Suprapubic skin (tissue), 4 donors: ENCODE data around the gene SRRM3. TPM values are rescaled to one million over a fixed set of nuclear protein-coding genes. Genes with fewer than 3 reads are reported as not detected.

Source experiments
- DNase-seq, 2 donors: peaks; one replicate each; pipeline ENCODE4 v3.0.0-alpha.2; 2019; ENCODE audit warnings: low spot score in 2 of 2
- H3K27ac ChIP-seq: fragments of 200-600 bp; sonication (generic); one replicate; pipeline ENCODE4 v1.5.1; 2019
- H3K27me3 ChIP-seq: fragments of 200-600 bp; sonication (generic); one replicate; pipeline ENCODE4 v1.5.1; 2019
- H3K36me3 ChIP-seq: fragments of 200-600 bp; sonication (generic); one replicate; pipeline ENCODE4 v1.5.1; 2019
- H3K4me1 ChIP-seq: fragments of 200-600 bp; sonication (generic); one replicate; pipeline ENCODE4 v1.5.1; 2019
- H3K4me3 ChIP-seq: fragments of 200-600 bp; sonication (generic); one replicate; pipeline ENCODE4 v1.5.1; 2019; ENCODE audit warnings: mild to moderate bottlenecking
- H3K9me3 ChIP-seq: fragments of 200-600 bp; sonication (generic); one replicate; pipeline ENCODE4 v1.5.1; 2019
- EP300 ChIP-seq: sonication (generic); formaldehyde crosslinking; IDR thresholded peaks from one replicate; pipeline ENCODE4 v1.6.1; 2017; ENCODE audit warnings: antibody characterized with exemption
- POLR2A ChIP-seq, 2 donors: fragments of 450-650 bp; IDR thresholded peaks; one replicate each; pipeline ENCODE4 v1.6.1; 2017; ENCODE audit warnings: antibody characterized with exemption in 2 of 2, mild to moderate bottlenecking in 2 of 2, moderate library complexity in 2 of 2
- POLR2AphosphoS5 ChIP-seq, 3 donors: sonication (generic); formaldehyde crosslinking; IDR thresholded peaks; one replicate each; pipeline ENCODE4 v1.6.1; 2017; ENCODE audit warnings: antibody characterized with exemption in 3 of 3
- WGBS: methylation state at CpG from one replicate; pipeline ENCODE4 v1.1.5; 2018; 5-methylcytosine and 5-hydroxymethylcytosine counted together
- total RNA-seq, 4 donors: library from RNA; depleted of rRNA; stranded (reverse); fragments of >200 nt; gene quantifications; one replicate each; pipeline ENCODE4 v1.1.0, GENCODE V29; 2016
- TF ChIP-seq, protein P1 (sequence below), 2 donors: fragments of 200-600 bp in 1 of 2; fragments of 450-650 bp in 1 of 2; sonication (generic) in 1 of 2; IDR thresholded peaks; one replicate each; pipeline ENCODE4 v1.5.1; 2016 to 2019; ENCODE audit warnings: antibody characterized with exemption in 2 of 2, mild to moderate bottlenecking in 1 of 2, moderate library complexity in 1 of 2

SRRM3 gene
- total RNA-seq, 4 donors from 2014 or later: 5.6 to 8.5 (median 7.7) TPM

DNA sequence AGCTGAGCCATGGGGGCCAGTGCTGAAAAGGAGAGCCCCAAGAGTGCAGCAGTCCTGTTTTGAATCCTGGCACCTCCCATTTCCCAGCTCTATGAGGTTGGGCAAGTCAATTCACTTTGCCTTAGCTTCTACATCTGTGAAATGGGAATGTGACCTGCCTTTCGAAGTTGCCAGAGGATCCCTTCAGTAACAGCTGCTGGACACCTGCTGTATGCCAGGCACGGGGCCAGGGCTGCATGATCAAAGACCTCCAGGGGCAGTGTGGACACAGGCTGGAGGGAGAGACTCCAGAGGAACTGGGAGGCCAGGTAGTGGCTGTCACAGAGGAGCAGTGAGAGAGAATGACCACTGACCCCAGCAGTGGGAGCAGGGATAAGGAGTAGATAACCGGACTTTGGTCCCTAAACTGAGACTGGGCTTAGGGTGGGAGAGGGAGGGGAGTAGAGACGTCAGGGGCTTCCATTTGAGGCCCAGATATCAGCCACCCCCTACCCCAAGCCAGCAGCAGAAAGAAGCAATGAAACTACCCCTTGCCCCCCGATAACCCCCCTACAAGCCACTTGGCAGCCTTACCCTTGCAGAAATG lies 45.2 kb downstream of the SRRM3 start:
- H3K27ac ChIP-seq: no peak overlapping the region
- no peaks in the 10 kb centered on the region for H3K36me3 ChIP-seq
- H3K27me3 ChIP-seq: peaks cover 6% of the 10 kb centered on the region
- H3K9me3 ChIP-seq: no peaks in the 10 kb centered on the region
- TF ChIP-seq POLR2AphosphoS5 (IDR thresholded peaks at IDR 0.05) (no peak), EP300 (no peak), POLR2A (IDR thresholded peaks at IDR 0.05) (no peak)
- TF ChIP-seq, protein P1, sequence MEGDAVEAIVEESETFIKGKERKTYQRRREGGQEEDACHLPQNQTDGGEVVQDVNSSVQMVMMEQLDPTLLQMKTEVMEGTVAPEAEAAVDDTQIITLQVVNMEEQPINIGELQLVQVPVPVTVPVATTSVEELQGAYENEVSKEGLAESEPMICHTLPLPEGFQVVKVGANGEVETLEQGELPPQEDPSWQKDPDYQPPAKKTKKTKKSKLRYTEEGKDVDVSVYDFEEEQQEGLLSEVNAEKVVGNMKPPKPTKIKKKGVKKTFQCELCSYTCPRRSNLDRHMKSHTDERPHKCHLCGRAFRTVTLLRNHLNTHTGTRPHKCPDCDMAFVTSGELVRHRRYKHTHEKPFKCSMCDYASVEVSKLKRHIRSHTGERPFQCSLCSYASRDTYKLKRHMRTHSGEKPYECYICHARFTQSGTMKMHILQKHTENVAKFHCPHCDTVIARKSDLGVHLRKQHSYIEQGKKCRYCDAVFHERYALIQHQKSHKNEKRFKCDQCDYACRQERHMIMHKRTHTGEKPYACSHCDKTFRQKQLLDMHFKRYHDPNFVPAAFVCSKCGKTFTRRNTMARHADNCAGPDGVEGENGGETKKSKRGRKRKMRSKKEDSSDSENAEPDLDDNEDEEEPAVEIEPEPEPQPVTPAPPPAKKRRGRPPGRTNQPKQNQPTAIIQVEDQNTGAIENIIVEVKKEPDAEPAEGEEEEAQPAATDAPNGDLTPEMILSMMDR (IDR thresholded peaks at IDR 0.05): no peak
- WGBS: 64% methylated on average over 5 of the region's 5 CpGs
- H3K4me3 ChIP-seq: no peak overlapping the region
- H3K4me1 ChIP-seq: no peaks in the 10 kb centered on the region
- DNase-seq: no peak

DNA sequence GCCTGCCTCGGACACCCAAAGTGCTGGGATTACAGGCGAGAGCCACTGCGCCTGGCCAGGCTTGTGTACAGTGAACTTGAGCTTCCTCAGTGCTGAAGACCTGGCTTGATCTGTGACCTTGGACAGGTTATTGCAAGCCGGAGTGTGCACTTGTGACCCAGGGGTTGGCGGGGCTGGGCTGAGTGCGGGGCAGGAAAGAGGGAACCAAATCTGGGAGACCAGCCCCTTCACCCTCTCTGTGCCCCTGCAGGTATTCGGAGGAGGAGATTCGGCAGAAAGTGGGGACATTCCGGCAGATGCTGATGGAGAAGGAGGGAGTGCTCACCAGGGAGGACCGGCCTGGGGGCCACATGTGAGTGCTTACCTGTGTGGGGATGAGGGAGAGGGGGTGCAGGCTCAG lies 46.2 kb downstream of the SRRM3 start:
- Histone ChIP-seq H3K4me1 (no peaks in the 10 kb centered on the region), H3K9me3 (no peaks in the 10 kb centered on the region), H3K27ac (no peak overlapping the region), H3K4me3 (no peak overlapping the region), H3K27me3 (peaks cover 6% of the 10 kb centered on the region), H3K36me3 (no peaks in the 10 kb centered on the region)
- TF ChIP-seq POLR2A (IDR thresholded peaks at IDR 0.05) (no peak), POLR2AphosphoS5 (IDR thresholded peaks at IDR 0.05) (no peak)
- TF ChIP-seq, protein P1 (IDR thresholded peaks at IDR 0.05): no peak
- WGBS: 83% methylated on average over 8 of the region's 10 CpGs
- no peak for DNase-seq

DNA sequence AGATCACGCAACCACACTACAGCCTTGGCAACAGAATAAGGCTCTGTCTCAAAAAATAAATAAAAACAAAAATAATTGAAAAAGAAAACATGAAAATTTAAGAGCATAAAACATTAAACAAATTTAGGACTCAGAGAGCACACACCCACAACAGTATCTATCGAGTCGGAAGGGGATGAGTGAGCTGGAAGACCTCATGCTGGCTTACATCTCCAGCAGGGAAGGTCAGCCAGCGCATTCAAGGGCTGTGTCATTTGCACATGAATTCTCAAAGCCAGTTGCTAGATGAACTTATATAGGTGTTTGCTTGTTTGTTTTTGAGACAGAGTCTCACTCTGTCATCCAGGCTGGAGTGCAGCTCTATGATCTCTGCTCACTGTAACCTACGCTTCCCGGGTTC lies 50.3 kb downstream of the SRRM3 start:
- WGBS: 73% methylated on average over 6 of the region's 6 CpGs
- H3K4me3 ChIP-seq: no peak overlapping the region
- DNase-seq: no peak
- H3K9me3 ChIP-seq: no peaks in the 10 kb centered on the region
- H3K27ac ChIP-seq: no peak overlapping the region
- no peaks in the 10 kb centered on the region for H3K27me3 ChIP-seq
- no peaks in the 10 kb centered on the region for H3K36me3 ChIP-seq
- no peaks in the 10 kb centered on the region for H3K4me1 ChIP-seq
- TF ChIP-seq EP300 (no peak), POLR2AphosphoS5 (IDR thresholded peaks at IDR 0.05) (no peak), POLR2A (IDR thresholded peaks at IDR 0.05) (no peak)
- TF ChIP-seq, protein P1 (IDR thresholded peaks at IDR 0.05): no peak

DNA sequence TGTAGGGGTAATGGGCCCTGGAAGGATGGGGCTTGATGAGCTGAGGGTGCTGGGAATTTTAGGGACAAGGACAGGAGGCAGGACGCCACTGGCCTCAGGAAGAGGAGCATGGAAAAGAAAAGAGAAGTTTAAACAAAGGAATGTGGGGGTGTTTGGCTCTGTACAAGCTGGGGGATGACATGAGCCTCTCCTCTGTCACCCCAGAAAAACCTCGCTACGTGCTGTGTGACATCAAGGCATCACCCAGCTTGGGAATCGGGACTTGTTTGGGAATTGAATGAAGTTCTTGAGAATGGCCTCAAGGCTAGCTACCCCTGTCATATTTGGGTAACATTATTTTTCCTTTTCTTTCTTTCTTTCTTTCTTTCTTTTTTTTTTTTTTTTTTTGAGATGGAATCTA lies 53.1 kb downstream of the SRRM3 start:
- no peak for DNase-seq
- no peak overlapping the region for H3K27ac ChIP-seq
- H3K4me3 ChIP-seq: no peak overlapping the region
- H3K27me3 ChIP-seq: peaks cover 12% of the 10 kb centered on the region
- 91% methylated on average over 4 of the region's 4 CpGs for whole genome bisulfite sequencing
- TF ChIP-seq POLR2A (IDR thresholded peaks at IDR 0.05) (no peak), POLR2AphosphoS5 (IDR thresholded peaks at IDR 0.05) (no peak)
- TF ChIP-seq, protein P1 (IDR thresholded peaks at IDR 0.05): no peak
- no peaks in the 10 kb centered on the region for H3K36me3 ChIP-seq
- H3K9me3 ChIP-seq: no peaks in the 10 kb centered on the region
- H3K4me1 ChIP-seq: peaks cover 2% of the 10 kb centered on the region

DNA sequence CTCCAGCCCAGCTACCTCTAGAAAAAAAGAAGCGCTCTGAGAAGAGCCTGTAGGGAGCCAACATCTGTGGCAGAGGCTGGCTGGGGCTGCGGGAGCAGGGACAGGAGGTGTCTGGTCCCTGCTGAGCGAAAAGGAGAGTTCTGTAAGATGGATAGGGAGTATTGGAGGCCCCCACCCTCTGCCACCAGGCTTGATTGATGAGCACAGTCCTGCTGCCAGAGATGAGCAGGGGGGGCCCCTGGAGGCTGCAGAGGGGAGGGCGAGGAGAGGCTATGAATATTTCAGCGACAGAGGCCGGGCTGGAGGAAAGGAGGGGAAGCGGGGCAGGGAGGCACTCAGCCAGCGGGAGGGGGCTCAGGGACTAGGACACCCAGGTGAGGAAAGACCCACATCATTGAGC lies 56.3 kb downstream of the SRRM3 start:
- TF ChIP-seq POLR2AphosphoS5 (IDR thresholded peaks at IDR 0.05): no peak
- TF ChIP-seq, protein P1 (IDR thresholded peaks at IDR 0.05): no peak
- TF ChIP-seq POLR2A (IDR thresholded peaks at IDR 0.05): no peak
- no peak for TF ChIP-seq EP300
- Histone ChIP-seq H3K9me3 (no peaks in the 10 kb centered on the region), H3K36me3 (no peaks in the 10 kb centered on the region), H3K27ac (no peak overlapping the region), H3K4me1 (peaks cover 7% of the 10 kb centered on the region), H3K27me3 (peaks cover 27% of the 10 kb centered on the region), H3K4me3 (no peak overlapping the region)
- 36% methylated on average over 8 of the region's 8 CpGs for WGBS
- DNase-seq: no peak
